ENCODE measurements around the gene L1CAM.

The L1CAM gene

DNA sequence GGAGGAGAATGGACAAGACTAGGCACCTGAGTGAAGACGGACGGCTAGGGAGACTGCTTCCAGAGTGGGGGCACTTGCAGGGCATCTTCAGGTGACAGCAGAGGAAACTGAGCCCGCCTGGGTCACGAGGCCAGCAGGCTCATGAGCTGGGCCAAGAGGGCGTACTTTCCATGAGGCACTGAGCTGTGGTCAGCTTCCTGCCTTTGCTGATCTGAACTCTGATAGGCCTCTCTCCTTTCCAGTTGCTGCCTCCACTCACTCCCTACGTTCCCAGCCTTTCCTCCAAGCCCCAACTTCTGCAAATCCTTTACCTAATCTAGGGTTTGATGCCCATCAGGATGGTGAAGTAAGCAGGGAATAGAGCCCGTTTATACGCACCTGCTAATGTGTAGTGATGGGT lies 1.4 kb upstream of the L1CAM start:
- H3K4me3 ChIP-seq (ENCODE audit: low read depth, low read length) = no peak overlapping the region
- no peaks in the 10 kb centered on the region for H3K36me3 ChIP-seq (ENCODE audit: control insufficient read depth, insufficient read depth, low read length)
- H3K4me1 ChIP-seq (ENCODE audit: control insufficient read depth, insufficient read depth, low read length) = peaks cover 2% of the 10 kb centered on the region
- no peak overlapping the region for H3K9ac ChIP-seq (ENCODE audit: low read depth, low read length)
- peaks cover 7% of the 10 kb centered on the region for H3K27me3 ChIP-seq (ENCODE audit: control insufficient read depth, insufficient read depth, low read length)
- no peaks in the 10 kb centered on the region for H3K9me3 ChIP-seq (ENCODE audit: control insufficient read depth, insufficient read depth, low read length)

DNA sequence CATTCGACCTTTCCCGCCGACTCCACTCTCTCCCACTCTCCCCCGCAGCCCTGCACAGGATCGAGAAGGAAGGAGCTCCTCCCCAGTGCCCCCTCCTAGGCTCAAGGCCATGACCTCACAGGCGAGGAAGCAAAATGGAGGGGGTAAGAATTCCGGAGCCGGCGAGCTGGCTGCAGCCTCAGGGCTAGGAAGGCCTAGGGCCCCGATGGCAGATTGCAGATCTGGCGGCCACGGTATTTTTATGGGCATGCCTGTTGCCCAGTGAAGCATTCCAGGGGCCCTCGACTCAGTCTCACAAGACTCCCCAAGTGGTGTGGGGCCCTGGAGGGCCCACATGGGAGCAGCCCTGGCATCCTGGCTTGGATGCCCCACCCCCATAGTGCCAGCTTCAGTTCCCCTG lies 942 bp upstream of the L1CAM start:
- H3K27me3 ChIP-seq (ENCODE audit: control insufficient read depth, insufficient read depth, low read length) = peaks cover 7% of the 10 kb centered on the region
- H3K4me1 ChIP-seq (ENCODE audit: control insufficient read depth, insufficient read depth, low read length) = peaks cover 2% of the 10 kb centered on the region
- no peaks in the 10 kb centered on the region for H3K36me3 ChIP-seq (ENCODE audit: control insufficient read depth, insufficient read depth, low read length)
- H3K4me3 ChIP-seq (ENCODE audit: low read depth, low read length) = peak overlapping the region; percentile 39
- H3K9ac ChIP-seq (ENCODE audit: low read depth, low read length) = no peak overlapping the region
- no peaks in the 10 kb centered on the region for H3K9me3 ChIP-seq (ENCODE audit: control insufficient read depth, insufficient read depth, low read length)

DNA sequence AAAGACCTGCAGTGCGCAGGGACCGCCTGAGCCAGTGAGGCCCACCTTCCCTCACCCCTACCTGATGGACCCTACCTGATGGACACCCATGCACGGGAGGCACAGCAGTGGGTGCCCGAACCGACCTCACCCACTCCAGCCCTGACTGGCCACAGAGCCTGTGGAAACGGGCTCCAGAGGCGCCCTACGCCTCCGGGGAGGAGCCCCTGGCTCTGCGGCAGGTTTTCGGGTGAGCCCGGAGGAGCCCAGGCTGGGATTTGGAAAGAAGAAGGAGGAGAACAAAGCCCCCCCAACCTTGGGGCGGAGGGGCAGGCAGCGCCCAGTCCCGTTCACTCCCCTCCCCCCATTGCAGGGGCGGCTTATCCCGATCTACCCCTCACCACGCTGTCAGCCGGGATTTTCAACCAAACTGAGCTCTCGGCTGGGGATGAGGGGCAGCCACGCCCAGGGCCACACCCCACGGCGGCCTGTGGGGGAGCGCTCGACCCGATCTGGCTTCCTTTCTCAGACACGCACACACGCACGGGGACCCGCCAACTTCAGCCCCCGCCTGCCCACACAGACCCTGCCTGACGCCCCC lies 675 bp downstream of the L1CAM start:
- Histone ChIP-seq H3K9ac (ENCODE audit: low read depth, low read length) (no peak overlapping the region), H3K27me3 (ENCODE audit: control insufficient read depth, insufficient read depth, low read length) (peaks cover 7% of the 10 kb centered on the region), H3K9me3 (ENCODE audit: control insufficient read depth, insufficient read depth, low read length) (no peaks in the 10 kb centered on the region), H3K4me1 (ENCODE audit: control insufficient read depth, insufficient read depth, low read length) (peaks cover 2% of the 10 kb centered on the region), H3K36me3 (ENCODE audit: control insufficient read depth, insufficient read depth, low read length) (no peaks in the 10 kb centered on the region), H3K4me3 (ENCODE audit: low read depth, low read length) (peak overlapping the region; percentile 46)

DNA sequence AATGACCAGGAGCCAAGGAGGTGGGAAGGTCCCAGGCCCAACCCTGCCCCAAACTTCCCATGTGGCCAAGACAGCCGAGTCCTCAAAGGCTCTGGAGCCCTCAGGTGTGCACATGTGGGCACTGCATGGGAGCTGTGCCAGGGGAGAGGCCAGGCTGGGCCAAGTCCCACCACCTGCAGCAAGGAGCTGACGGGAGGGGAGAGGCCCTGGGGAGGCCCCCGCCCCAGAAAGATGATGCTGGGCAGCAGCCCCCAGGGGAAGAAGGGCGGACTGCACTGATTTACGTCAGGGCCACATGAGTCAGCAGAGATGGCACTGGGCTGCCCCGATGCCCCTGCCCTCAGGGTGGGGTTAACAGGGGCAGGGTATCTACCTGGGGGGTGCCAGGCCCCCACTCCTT lies 1.4 kb downstream of the L1CAM start:
- H3K9me3 ChIP-seq (ENCODE audit: control insufficient read depth, insufficient read depth, low read length) = no peaks in the 10 kb centered on the region
- no peak overlapping the region for H3K9ac ChIP-seq (ENCODE audit: low read depth, low read length)
- H3K27me3 ChIP-seq (ENCODE audit: control insufficient read depth, insufficient read depth, low read length) = peaks cover 7% of the 10 kb centered on the region
- peak overlapping the region; percentile 46 for H3K4me3 ChIP-seq (ENCODE audit: low read depth, low read length)
- H3K4me1 ChIP-seq (ENCODE audit: control insufficient read depth, insufficient read depth, low read length) = peaks cover 2% of the 10 kb centered on the region
- no peaks in the 10 kb centered on the region for H3K36me3 ChIP-seq (ENCODE audit: control insufficient read depth, insufficient read depth, low read length)

DNA sequence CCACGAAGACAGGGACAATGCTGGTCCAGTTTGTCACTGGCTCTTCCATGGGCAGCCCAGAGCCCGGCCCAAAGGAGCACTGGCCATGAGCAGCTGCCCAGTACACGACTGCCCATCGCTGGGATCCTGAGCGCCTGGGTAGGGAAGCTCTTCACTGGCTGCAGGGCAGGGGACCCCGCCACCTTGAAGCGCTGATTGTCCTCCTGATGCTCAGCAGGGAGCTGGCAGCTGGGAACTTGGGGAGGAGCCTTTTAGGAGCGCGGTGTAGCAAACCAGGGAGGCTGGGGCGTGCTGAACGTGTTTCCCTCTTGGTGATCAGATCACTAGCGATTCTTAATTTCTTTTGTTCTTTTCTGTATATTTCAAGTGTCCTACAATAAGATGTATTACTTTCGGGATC lies 1.8 kb downstream of the L1CAM start:
- no peak overlapping the region for H3K9ac ChIP-seq (ENCODE audit: low read depth, low read length)
- no peaks in the 10 kb centered on the region for H3K36me3 ChIP-seq (ENCODE audit: control insufficient read depth, insufficient read depth, low read length)
- H3K4me1 ChIP-seq (ENCODE audit: control insufficient read depth, insufficient read depth, low read length) = peaks cover 2% of the 10 kb centered on the region
- no peaks in the 10 kb centered on the region for H3K9me3 ChIP-seq (ENCODE audit: control insufficient read depth, insufficient read depth, low read length)
- peaks cover 7% of the 10 kb centered on the region for H3K27me3 ChIP-seq (ENCODE audit: control insufficient read depth, insufficient read depth, low read length)
- H3K4me3 ChIP-seq (ENCODE audit: low read depth, low read length) = no peak overlapping the region

- H3K36me3 ChIP-seq (ENCODE audit: control insufficient read depth, insufficient read depth, low read length) = no peaks in the 10 kb centered on the region
- H3K27me3 ChIP-seq (ENCODE audit: control insufficient read depth, insufficient read depth, low read length) = peaks cover 7% of the 10 kb centered on the region
- H3K9ac ChIP-seq (ENCODE audit: low read depth, low read length) = no peak overlapping the region
Measured at GRCh38 chrX:153883163-153883843, 2.7 kb downstream of the L1CAM start.

DNA sequence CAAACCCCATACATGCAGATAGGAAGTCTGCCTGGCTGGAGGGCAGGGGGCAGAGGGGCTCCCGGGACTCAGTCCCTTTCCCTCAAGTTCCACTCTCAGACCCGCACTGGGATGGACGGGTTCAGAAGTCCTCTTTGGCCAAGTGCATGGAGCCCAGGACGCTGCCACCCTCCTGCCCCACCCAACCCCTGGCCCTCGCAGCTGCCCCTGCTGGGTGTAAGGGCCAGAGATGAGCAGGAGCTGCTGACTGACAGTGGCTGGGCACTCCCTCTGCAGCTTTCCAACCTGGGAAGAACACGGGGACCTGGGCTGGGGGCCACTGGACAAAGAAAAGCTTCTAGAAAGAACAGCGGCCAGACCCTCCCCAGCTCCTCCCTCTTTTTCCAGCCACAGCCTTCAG lies 3.4 kb downstream of the L1CAM start:
- H3K36me3 ChIP-seq (ENCODE audit: control insufficient read depth, insufficient read depth, low read length) = no peaks in the 10 kb centered on the region
- H3K27me3 ChIP-seq (ENCODE audit: control insufficient read depth, insufficient read depth, low read length) = peaks cover 2% of the 10 kb centered on the region
- H3K9me3 ChIP-seq (ENCODE audit: control insufficient read depth, insufficient read depth, low read length) = no peaks in the 10 kb centered on the region
- H3K4me1 ChIP-seq (ENCODE audit: control insufficient read depth, insufficient read depth, low read length) = peaks cover 12% of the 10 kb centered on the region
- no peak overlapping the region for H3K9ac ChIP-seq (ENCODE audit: low read depth, low read length)
- H3K4me3 ChIP-seq (ENCODE audit: low read depth, low read length) = no peak overlapping the region

More at GRCh38 chrX:153883163-153883843, 2.7 kb downstream of the L1CAM start:
- peaks cover 6% of the 10 kb centered on the region for H3K4me1 ChIP-seq (ENCODE audit: control insufficient read depth, insufficient read depth, low read length)
- H3K9me3 ChIP-seq (ENCODE audit: control insufficient read depth, insufficient read depth, low read length) = no peaks in the 10 kb centered on the region
- H3K4me3 ChIP-seq (ENCODE audit: low read depth, low read length) = no peak overlapping the region

DNA sequence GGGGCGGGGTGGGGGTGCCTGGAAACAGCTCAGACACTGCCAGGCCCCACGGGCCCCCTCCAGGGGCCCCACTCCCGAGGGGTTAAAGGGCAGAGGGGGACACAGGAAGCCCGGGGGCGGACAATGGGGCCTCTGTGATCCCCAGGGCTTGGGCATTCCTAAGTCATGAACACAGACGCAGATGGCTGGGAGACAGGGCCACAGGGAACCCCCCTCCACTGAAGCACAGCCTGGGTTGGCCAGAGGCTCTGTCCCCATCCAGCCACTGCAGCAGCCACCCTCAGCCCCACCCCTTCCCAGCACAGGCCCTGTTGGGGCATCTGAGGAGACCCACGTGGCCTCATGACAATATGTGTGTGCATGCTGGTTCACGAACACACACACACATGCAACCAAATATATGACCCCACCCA lies 3.9 kb downstream of the L1CAM start:
- Histone ChIP-seq H3K27me3 (ENCODE audit: control insufficient read depth, insufficient read depth, low read length) (no peaks in the 10 kb centered on the region), H3K9ac (ENCODE audit: low read depth, low read length) (no peak overlapping the region), H3K4me1 (ENCODE audit: control insufficient read depth, insufficient read depth, low read length) (peaks cover 12% of the 10 kb centered on the region)

DNA sequence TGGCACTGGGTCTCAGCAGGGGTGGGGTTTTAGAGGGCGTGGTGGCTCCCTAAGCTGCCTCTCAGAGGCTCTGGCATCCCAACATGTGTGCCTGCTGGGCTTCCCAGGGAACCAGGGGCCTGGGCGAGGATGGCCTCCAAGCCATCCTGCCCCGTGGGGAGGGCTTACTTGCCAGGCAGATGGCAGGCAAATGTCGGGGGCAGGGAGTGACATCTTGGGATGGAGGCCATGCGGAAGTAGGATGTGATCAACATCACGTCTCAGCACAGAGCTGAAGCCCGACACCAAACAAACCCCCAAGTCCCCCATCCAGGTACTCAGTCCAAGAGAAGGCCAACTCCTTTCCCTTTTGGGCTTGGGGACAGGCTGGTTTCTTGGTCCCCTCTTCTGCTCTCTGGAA lies 4.7 kb downstream of the L1CAM start:
- H3K36me3 ChIP-seq (ENCODE audit: control insufficient read depth, insufficient read depth, low read length) = no peaks in the 10 kb centered on the region
- no peak overlapping the region for H3K9ac ChIP-seq (ENCODE audit: low read depth, low read length)
- no peaks in the 10 kb centered on the region for H3K9me3 ChIP-seq (ENCODE audit: control insufficient read depth, insufficient read depth, low read length)
- no peak overlapping the region for H3K4me3 ChIP-seq (ENCODE audit: low read depth, low read length)
- H3K4me1 ChIP-seq (ENCODE audit: control insufficient read depth, insufficient read depth, low read length) = peaks cover 12% of the 10 kb centered on the region
- no peaks in the 10 kb centered on the region for H3K27me3 ChIP-seq (ENCODE audit: control insufficient read depth, insufficient read depth, low read length)

More for the DNA sequence above, 3.9 kb downstream of the L1CAM start:
- Histone ChIP-seq H3K4me3 (ENCODE audit: low read depth, low read length) (no peak overlapping the region), H3K9me3 (ENCODE audit: control insufficient read depth, insufficient read depth, low read length) (no peaks in the 10 kb centered on the region), H3K36me3 (ENCODE audit: control insufficient read depth, insufficient read depth, low read length) (no peaks in the 10 kb centered on the region)

DNA sequence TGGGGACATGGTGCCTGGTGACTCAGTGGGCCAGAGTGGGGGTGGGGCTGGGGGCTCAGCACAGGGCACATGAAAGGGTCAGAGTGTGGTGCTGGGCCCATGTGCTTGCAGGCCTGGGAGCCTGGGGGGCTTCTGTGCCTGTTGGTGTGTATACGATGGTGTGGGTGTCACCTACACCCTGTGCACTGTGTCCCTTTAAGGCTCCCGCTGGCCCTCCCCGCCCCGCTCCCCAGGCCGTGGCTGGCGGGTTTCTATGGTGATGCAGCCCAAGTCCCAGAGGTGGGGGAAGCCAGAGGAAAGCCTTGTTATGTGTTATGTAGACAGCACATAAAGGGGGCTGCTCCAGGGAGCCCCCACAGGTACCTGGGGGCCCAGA lies 5.5 kb downstream of the L1CAM start:
- H3K4me3 ChIP-seq (ENCODE audit: low read depth, low read length) = no peak overlapping the region
- no peaks in the 10 kb centered on the region for H3K36me3 ChIP-seq (ENCODE audit: control insufficient read depth, insufficient read depth, low read length)
- no peaks in the 10 kb centered on the region for H3K9me3 ChIP-seq (ENCODE audit: control insufficient read depth, insufficient read depth, low read length)
- H3K9ac ChIP-seq (ENCODE audit: low read depth, low read length) = no peak overlapping the region
- no peaks in the 10 kb centered on the region for H3K27me3 ChIP-seq (ENCODE audit: control insufficient read depth, insufficient read depth, low read length)
- peaks cover 14% of the 10 kb centered on the region for H3K4me1 ChIP-seq (ENCODE audit: control insufficient read depth, insufficient read depth, low read length)

DNA sequence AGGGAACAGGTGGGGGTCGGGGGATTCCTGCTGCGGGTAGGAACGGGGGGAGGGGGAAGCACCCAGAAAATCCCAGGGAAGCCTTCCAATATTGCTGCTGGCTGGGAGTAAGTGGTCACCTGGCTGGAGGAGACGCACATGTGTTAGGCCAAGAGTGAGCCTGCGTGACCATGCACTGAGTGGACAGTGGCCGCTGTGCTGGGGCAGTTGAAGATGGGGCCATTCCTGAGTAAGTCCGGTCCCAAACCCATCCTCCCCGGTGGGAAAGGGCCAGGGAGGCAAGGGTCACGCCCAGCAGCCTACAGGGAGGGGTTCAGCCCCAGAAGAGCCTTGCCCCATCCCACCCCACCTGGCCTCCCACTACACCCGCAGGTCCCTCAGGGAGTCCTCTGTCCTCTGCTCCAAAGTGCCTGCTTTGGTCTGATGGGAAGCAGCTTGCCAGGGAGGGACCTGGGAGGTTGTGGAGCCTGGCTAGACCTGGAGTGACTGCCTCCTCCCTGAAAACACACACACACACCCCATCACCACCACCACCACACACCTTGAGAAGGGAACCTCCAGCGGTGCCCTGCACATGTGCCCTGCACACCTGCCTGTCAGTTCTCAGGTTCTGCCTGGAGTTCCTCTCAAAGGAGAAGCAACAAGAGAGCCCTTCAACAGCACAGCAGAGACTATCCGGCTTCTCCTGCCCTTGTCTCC lies 6.1 kb downstream of the L1CAM start:
- Histone ChIP-seq H3K27me3 (ENCODE audit: control insufficient read depth, insufficient read depth, low read length) (no peaks in the 10 kb centered on the region), H3K4me3 (ENCODE audit: low read depth, low read length) (no peak overlapping the region), H3K9ac (ENCODE audit: low read depth, low read length) (no peak overlapping the region), H3K9me3 (ENCODE audit: control insufficient read depth, insufficient read depth, low read length) (no peaks in the 10 kb centered on the region), H3K4me1 (ENCODE audit: control insufficient read depth, insufficient read depth, low read length) (peaks cover 14% of the 10 kb centered on the region), H3K36me3 (ENCODE audit: control insufficient read depth, insufficient read depth, low read length) (no peaks in the 10 kb centered on the region)
